Measurements from ENCODE around the gene NAB2.

DNA sequence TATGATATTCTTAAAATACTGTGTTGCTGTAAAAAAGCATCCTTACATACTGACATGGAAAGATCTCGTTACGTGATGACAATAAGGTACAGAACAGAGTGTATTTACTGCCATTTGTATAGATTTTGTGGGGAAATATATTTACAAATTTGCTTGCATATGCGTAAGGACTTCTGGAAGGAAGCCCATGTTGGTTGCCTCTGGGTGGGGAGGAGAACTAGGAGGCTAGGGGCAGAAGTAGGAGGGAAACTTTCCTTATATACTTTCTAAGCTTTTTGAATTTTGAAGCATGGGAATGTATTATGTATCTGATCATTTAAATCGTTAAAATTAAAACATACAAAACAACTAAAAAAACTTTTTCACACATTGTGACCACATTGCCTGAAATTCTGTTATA, 48.7 kb upstream of the NAB2 start:
- TF ChIP-seq, protein P1, sequence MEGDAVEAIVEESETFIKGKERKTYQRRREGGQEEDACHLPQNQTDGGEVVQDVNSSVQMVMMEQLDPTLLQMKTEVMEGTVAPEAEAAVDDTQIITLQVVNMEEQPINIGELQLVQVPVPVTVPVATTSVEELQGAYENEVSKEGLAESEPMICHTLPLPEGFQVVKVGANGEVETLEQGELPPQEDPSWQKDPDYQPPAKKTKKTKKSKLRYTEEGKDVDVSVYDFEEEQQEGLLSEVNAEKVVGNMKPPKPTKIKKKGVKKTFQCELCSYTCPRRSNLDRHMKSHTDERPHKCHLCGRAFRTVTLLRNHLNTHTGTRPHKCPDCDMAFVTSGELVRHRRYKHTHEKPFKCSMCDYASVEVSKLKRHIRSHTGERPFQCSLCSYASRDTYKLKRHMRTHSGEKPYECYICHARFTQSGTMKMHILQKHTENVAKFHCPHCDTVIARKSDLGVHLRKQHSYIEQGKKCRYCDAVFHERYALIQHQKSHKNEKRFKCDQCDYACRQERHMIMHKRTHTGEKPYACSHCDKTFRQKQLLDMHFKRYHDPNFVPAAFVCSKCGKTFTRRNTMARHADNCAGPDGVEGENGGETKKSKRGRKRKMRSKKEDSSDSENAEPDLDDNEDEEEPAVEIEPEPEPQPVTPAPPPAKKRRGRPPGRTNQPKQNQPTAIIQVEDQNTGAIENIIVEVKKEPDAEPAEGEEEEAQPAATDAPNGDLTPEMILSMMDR (IDR thresholded peaks at IDR 0.05), result no peak
- TF ChIP-seq POLR2A (IDR thresholded peaks at IDR 0.05), result no peak
